ENCODE measurements around the gene FADS3. TPM values are rescaled to one million over a fixed set of nuclear protein-coding genes. Genes with fewer than 3 reads are reported as not detected.

Gene FADS3
- total and polyA plus RNA-seq, 2 of the 13 experiments (the other 11 are each of a cell fraction or from before 2014, with no cell fraction given), result 13.4 to 23.2 TPM

- no peak for TF ChIP-seq SNAPC4 (CRISPR knock-in tag; IDR thresholded peaks at IDR 0.05)
- TF ChIP-seq POGZ (CRISPR knock-in tag; IDR thresholded peaks at IDR 0.05), result no peak
- no peak for TF ChIP-seq MZF1 (CRISPR knock-in tag; IDR thresholded peaks at IDR 0.05; ENCODE audit: borderline replicate concordance)
- TF ChIP-seq ZNF136 (CRISPR knock-in tag; IDR thresholded peaks at IDR 0.05; ENCODE audit: low read depth), result no peak
- TF ChIP-seq CC2D1A (CRISPR knock-in tag; IDR thresholded peaks at IDR 0.05), result no peak
- no peak for TF ChIP-seq PAX8 (CRISPR knock-in tag; IDR thresholded peaks at IDR 0.05; ENCODE audit: borderline replicate concordance)
- no peak for TF ChIP-seq RFXANK (CRISPR knock-in tag; IDR thresholded peaks at IDR 0.05)
- no peak for TF ChIP-seq SETDB1 (CRISPR knock-in tag; IDR thresholded peaks at IDR 0.05; ENCODE audit: borderline replicate concordance)
- TF ChIP-seq RARG (CRISPR knock-in tag; IDR thresholded peaks at IDR 0.05; ENCODE audit: low read depth), result no peak
- TF ChIP-seq SIX1 (CRISPR knock-in tag; IDR thresholded peaks at IDR 0.05; ENCODE audit: borderline replicate concordance), result no peak
- TF ChIP-seq RORA (CRISPR knock-in tag; IDR thresholded peaks at IDR 0.05), result no peak
- no peak for TF ChIP-seq SUZ12 (IDR thresholded peaks at IDR 0.05; ENCODE audit: low read depth, low read length)
- no peak for TF ChIP-seq CHCHD3 (CRISPR knock-in tag; IDR thresholded peaks at IDR 0.05)
- no peak; the same call in 1 of the 2 replicates for TF ChIP-seq BORCS8-MEF2B (CRISPR knock-in tag; IDR thresholded peaks at IDR 0.05)
- no peak for TF ChIP-seq ZNF562 (CRISPR knock-in tag; IDR thresholded peaks at IDR 0.05; ENCODE audit: borderline replicate concordance)
- TF ChIP-seq ZNF569 (CRISPR knock-in tag; IDR thresholded peaks at IDR 0.05; ENCODE audit: borderline replicate concordance), result no peak
- peak; percentile 63; the same call in 1 of the 2 replicates for TF ChIP-seq TMF1 (CRISPR knock-in tag; IDR thresholded peaks at IDR 0.05; ENCODE audit: low read depth)
- TF ChIP-seq ZNF672 (CRISPR knock-in tag; IDR thresholded peaks at IDR 0.05), result no peak
- no peak for TF ChIP-seq ZBTB1 (CRISPR knock-in tag; IDR thresholded peaks at IDR 0.05; ENCODE audit: borderline replicate concordance)
- no peak for TF ChIP-seq MBD4 (IDR thresholded peaks at IDR 0.05; ENCODE audit: borderline replicate concordance, low read length)
- peak; percentile 70; the same call in 1 of the 2 replicates for TF ChIP-seq ZGPAT (CRISPR knock-in tag; IDR thresholded peaks at IDR 0.05)
- TF ChIP-seq ZNF331 (CRISPR knock-in tag; IDR thresholded peaks at IDR 0.05), result 0 out of 2 replicates have a peak, but pooled peaks have one; percentile 14
- no peak for TF ChIP-seq U2AF2 (IDR thresholded peaks at IDR 0.05; ENCODE audit: low read depth, low read length)
- TF ChIP-seq RNF2 (conservative IDR thresholded peaks at IDR 0.05; ENCODE audit: low read depth), result no peak
- TF ChIP-seq CBFB (CRISPR knock-in tag; IDR thresholded peaks at IDR 0.05), result no peak
- no peak for TF ChIP-seq XRCC5 (optimal IDR thresholded peaks at IDR 0.05; ENCODE audit: low read length)
- TF ChIP-seq ZNF451 (CRISPR knock-in tag; IDR thresholded peaks at IDR 0.05), result no peak
Measured at GRCh38 chr11:61827571-61828378, 63.6 kb downstream of the FADS3 start, which contains the start of gene FADS2 (continued).
